Measurements from ENCODE around the gene MPHOSPH9.

MPHOSPH9 gene

GRCh38 chr12:123142518-123142840, 90.5 kb downstream of the MPHOSPH9 start:
- Histone ChIP-seq H2AFZ (ENCODE audit: low read depth, low read length) (no peak overlapping the region), H3K4me1 (ENCODE audit: low read length) (no peaks in the 10 kb centered on the region), H3K27me3 (ENCODE audit: low read depth, low read length) (no peaks in the 10 kb centered on the region), H3K79me2 (ENCODE audit: low read length) (no peaks in the 10 kb centered on the region), H3K9me3 (ENCODE audit: insufficient read depth, low read length) (no peaks in the 10 kb centered on the region), H3K36me3 (replicated peaks; ENCODE audit: low read depth, low read length) (no peaks in the 10 kb centered on the region), H3K27ac (ENCODE audit: low read length) (no peak overlapping the region), H3K4me3 (ENCODE audit: low read length) (no peak overlapping the region), H4K20me1 (ENCODE audit: insufficient read depth, low read length) (no peaks in the 10 kb centered on the region), H3K4me2 (ENCODE audit: low read length) (no peak overlapping the region), H3K9ac (ENCODE audit: low read length) (no peak overlapping the region)
- no peak for TF ChIP-seq CTCF (IDR thresholded peaks at IDR 0.05; ENCODE audit: low read depth, low read length)
- no peak for TF ChIP-seq EZH2phosphoT487 (IDR thresholded peaks at IDR 0.05; ENCODE audit: low read depth)

- no peaks in the 10 kb centered on the region for H3K9me3 ChIP-seq (ENCODE audit: insufficient read depth, low read length)
- TF ChIP-seq CTCF (IDR thresholded peaks at IDR 0.05; ENCODE audit: low read depth, low read length) (no peak), EZH2phosphoT487 (IDR thresholded peaks at IDR 0.05; ENCODE audit: low read depth) (no peak)
- H3K4me3 ChIP-seq (ENCODE audit: low read length), result no peak overlapping the region
- no peaks in the 10 kb centered on the region for H3K4me1 ChIP-seq (ENCODE audit: low read length)
- H3K4me2 ChIP-seq (ENCODE audit: low read length), result no peak overlapping the region
- no peak overlapping the region for H3K27ac ChIP-seq (ENCODE audit: low read length)
- H3K36me3 ChIP-seq (replicated peaks; ENCODE audit: low read depth, low read length), result no peaks in the 10 kb centered on the region
- H3K9ac ChIP-seq (ENCODE audit: low read length), result no peak overlapping the region
- H4K20me1 ChIP-seq (ENCODE audit: insufficient read depth, low read length), result no peaks in the 10 kb centered on the region
- H2AFZ ChIP-seq (ENCODE audit: low read depth, low read length), result no peak overlapping the region
- H3K79me2 ChIP-seq (ENCODE audit: low read length), result no peaks in the 10 kb centered on the region
- H3K27me3 ChIP-seq (ENCODE audit: low read depth, low read length), result no peaks in the 10 kb centered on the region
Measured at GRCh38 chr12:123141615-123142517, 91.1 kb downstream of the MPHOSPH9 start.

GRCh38 chr12:123140676-123141614, 92.0 kb downstream of the MPHOSPH9 start:
- no peak for TF ChIP-seq EZH2phosphoT487 (IDR thresholded peaks at IDR 0.05; ENCODE audit: low read depth)
- no peak for TF ChIP-seq CTCF (IDR thresholded peaks at IDR 0.05; ENCODE audit: low read depth, low read length)
- H3K79me2 ChIP-seq (ENCODE audit: low read length), result no peaks in the 10 kb centered on the region
- H3K27me3 ChIP-seq (ENCODE audit: low read depth, low read length), result no peaks in the 10 kb centered on the region
- H3K4me1 ChIP-seq (ENCODE audit: low read length), result no peaks in the 10 kb centered on the region
- H3K27ac ChIP-seq (ENCODE audit: low read length), result no peak overlapping the region
- H3K9ac ChIP-seq (ENCODE audit: low read length), result no peak overlapping the region
- no peaks in the 10 kb centered on the region for H3K9me3 ChIP-seq (ENCODE audit: insufficient read depth, low read length)
- no peaks in the 10 kb centered on the region for H4K20me1 ChIP-seq (ENCODE audit: insufficient read depth, low read length)
- H3K4me3 ChIP-seq (ENCODE audit: low read length), result no peak overlapping the region
- no peak overlapping the region for H2AFZ ChIP-seq (ENCODE audit: low read depth, low read length)
- H3K4me2 ChIP-seq (ENCODE audit: low read length), result no peak overlapping the region
- no peaks in the 10 kb centered on the region for H3K36me3 ChIP-seq (replicated peaks; ENCODE audit: low read depth, low read length)
